OCI-LY7 (cell line): ENCODE data around the gene SH2D3A. TPM values are rescaled to one million over a fixed set of nuclear protein-coding genes. Genes with fewer than 3 reads are reported as not detected.

ENCODE experiments used
- BruUV-seq: library from RNA; stranded (reverse); fragments of 400-500 nt; replicated peaks from 2 replicates; lab custom pipeline; 2021; lab: Mats Ljungman, UMichigan
- CTCF ChIA-PET: fragments of 300-600 bp; sonication (Branson Sonifier 250); formaldehyde crosslinking; loops from one replicate; lab custom pipeline; 2022; ENCODE audit warnings: antibody characterized with exemption; ENCODE audit not compliant: unreplicated experiment; lab: Charles Lee
- POLR2A ChIA-PET: fragments of 300-600 bp; sonication (Branson Sonifier 250); formaldehyde crosslinking; loops from one replicate; lab custom pipeline; 2022; ENCODE audit warnings: antibody characterized with exemption; lab: Charles Lee
- DNase-seq: peaks from one replicate; pipeline ENCODE4 v3.0.0-alpha.2; 2015; ENCODE audit warnings: low spot score
- H2AFZ ChIP-seq: fragments of 200-600 bp; sonication (generic), shearing (Covaris generic); 2 replicates; pipeline ENCODE4 v1.6.1; 2014; ENCODE audit warnings: mild to moderate bottlenecking, antibody characterized with exemption, low read length, moderate library complexity
- H3K27ac ChIP-seq: fragments of 200-600 bp; sonication (generic); 2 replicates; pipeline ENCODE4 v1.5.1; 2014; ENCODE audit warnings: mixed run types, low read depth, mild to moderate bottlenecking, moderate library complexity, low read length, inconsistent platforms; ENCODE audit not compliant: poor library complexity, severe bottlenecking
- H3K36me3 ChIP-seq: fragments of 200-600 bp; sonication (generic); 2 replicates; pipeline ENCODE4 v1.6.1; 2014; ENCODE audit warnings: mild to moderate bottlenecking, antibody characterized with exemption, low read length, moderate library complexity, mixed read lengths; ENCODE audit not compliant: insufficient read depth
- H3K4me1 ChIP-seq: fragments of 200-600 bp; sonication (generic); 2 replicates; pipeline ENCODE4 v1.5.1; 2014; ENCODE audit warnings: mild to moderate bottlenecking, low read length; ENCODE audit not compliant: insufficient read depth, poor library complexity, severe bottlenecking
- H3K4me2 ChIP-seq: fragments of 200-600 bp; sonication (generic); 2 replicates; pipeline ENCODE4 v1.6.1; 2014; ENCODE audit warnings: mild to moderate bottlenecking, low read length
- H3K4me3 ChIP-seq: fragments of 200-600 bp; sonication (generic); 2 replicates; pipeline ENCODE4 v1.5.1; 2014; ENCODE audit warnings: mild to moderate bottlenecking, low read depth, low read length; ENCODE audit not compliant: poor library complexity, severe bottlenecking
- H3K79me2 ChIP-seq: fragments of 200-600 bp; sonication (generic); 2 replicates; pipeline ENCODE4 v1.6.1; 2016; ENCODE audit warnings: low read depth, mild to moderate bottlenecking, low read length, moderate library complexity, mixed read lengths; ENCODE audit not compliant: insufficient read depth
- H3K9me2 ChIP-seq: fragments of 200-600 bp; sonication (generic); 2 replicates; pipeline ENCODE4 v1.6.1; 2016; ENCODE audit warnings: mild to moderate bottlenecking, low read length, mixed read lengths; ENCODE audit not compliant: insufficient read depth
- H3K9me3 ChIP-seq: fragments of 200-600 bp; sonication (generic); 2 replicates; pipeline ENCODE4 v1.6.1; 2014; ENCODE audit warnings: mild to moderate bottlenecking, mixed run types, low read length, mixed read lengths
- H4K20me1 ChIP-seq: fragments of 200-600 bp; sonication (generic); 2 replicates; pipeline ENCODE4 v1.6.1; 2014; ENCODE audit warnings: mild to moderate bottlenecking, antibody characterized with exemption, low read length, moderate library complexity, mixed read lengths; ENCODE audit not compliant: insufficient read depth
- EZH2phosphoT487 ChIP-seq: fragments of 200-600 bp; sonication (generic); IDR thresholded peaks from 2 replicates; pipeline ENCODE4 v1.6.1; 2018; ENCODE audit warnings: low read depth, borderline replicate concordance, mild to moderate bottlenecking, mixed run types, antibody characterized with exemption, low read length, moderate library complexity, mixed read lengths
- intact Hi-C: fragments of 100-400 bp; cut with micrococcal nuclease; formaldehyde crosslinking; loops from one replicate; pipeline ENCODE4 v1.10.0; 2022; ENCODE audit not compliant: unreplicated experiment
- total RNA-seq, 2 experiments: library from RNA; depleted of rRNA in 1 of 2; stranded (reverse); fragments of >200 nt in 1 of 2; shearing (Covaris generic) in 1 of 2; gene quantifications; 2 replicates each; pipeline ENCODE4 v1.2.3, GENCODE V29; 2014 to 2022
- TF ChIP-seq, protein P1 (sequence below): fragments of 200-600 bp; sonication (generic); conservative IDR thresholded peaks from 2 replicates; pipeline ENCODE4 v1.5.1; 2014; ENCODE audit warnings: mild to moderate bottlenecking, antibody characterized with exemption, low read length, moderate library complexity, mixed read lengths

SH2D3A gene
- total RNA-seq, 2 experiments from 2014 or later: 7.8 to 13.3 TPM

DNA sequence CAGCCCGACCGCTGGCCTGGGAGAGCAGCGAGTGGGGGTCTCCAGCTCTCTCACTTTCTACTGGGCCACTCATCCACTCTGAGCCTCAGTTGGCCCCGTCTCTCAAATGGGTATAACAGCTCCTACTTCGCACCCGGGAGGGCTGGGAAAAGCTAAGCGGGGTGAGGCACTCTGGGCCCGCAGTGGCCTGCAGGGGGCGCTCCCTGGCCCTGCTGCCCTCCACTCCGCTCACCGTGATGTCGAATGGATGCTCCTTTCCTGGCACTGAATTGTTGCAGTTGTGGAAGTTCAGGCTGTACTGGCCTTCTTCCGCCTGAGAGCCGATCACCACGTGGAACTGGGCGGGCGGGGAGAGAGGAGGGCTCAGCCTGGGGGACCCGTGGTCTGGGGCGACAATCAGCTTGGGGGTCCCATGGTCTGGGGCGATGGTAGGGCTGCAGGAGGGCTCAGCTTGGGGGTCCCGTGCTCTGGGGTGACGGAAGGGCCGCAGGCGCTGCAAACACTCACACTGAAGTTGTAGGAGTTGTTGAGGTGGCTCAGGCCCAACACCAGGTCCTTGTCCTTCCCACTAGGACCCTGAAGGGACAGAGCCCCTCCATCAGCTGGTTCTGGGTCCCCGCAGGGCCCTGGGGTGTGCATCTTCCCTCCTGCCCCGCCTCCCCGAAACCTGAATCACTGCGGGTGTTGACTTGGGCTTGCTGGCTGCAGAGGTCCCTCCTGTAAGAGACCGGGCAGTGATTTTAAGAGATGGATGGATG is 33.7 kb downstream of the SH2D3A start:
- BruUV-seq: no TSS peak
- ChIA-PET POLR2A (no interaction called here), CTCF (no interaction called here)
- H3K27ac ChIP-seq: no peak overlapping the region
- DNase-seq: peak; percentile 45
- H2AFZ ChIP-seq: no peak overlapping the region
- no peak for TF ChIP-seq EZH2phosphoT487
- TF ChIP-seq, protein P1, sequence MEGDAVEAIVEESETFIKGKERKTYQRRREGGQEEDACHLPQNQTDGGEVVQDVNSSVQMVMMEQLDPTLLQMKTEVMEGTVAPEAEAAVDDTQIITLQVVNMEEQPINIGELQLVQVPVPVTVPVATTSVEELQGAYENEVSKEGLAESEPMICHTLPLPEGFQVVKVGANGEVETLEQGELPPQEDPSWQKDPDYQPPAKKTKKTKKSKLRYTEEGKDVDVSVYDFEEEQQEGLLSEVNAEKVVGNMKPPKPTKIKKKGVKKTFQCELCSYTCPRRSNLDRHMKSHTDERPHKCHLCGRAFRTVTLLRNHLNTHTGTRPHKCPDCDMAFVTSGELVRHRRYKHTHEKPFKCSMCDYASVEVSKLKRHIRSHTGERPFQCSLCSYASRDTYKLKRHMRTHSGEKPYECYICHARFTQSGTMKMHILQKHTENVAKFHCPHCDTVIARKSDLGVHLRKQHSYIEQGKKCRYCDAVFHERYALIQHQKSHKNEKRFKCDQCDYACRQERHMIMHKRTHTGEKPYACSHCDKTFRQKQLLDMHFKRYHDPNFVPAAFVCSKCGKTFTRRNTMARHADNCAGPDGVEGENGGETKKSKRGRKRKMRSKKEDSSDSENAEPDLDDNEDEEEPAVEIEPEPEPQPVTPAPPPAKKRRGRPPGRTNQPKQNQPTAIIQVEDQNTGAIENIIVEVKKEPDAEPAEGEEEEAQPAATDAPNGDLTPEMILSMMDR: peak; percentile 86
- peaks cover 24% of the 10 kb centered on the region for H3K4me1 ChIP-seq
- intact Hi-C loops: no loop called here
- H4K20me1 ChIP-seq: no peaks in the 10 kb centered on the region
- peaks cover 13% of the 10 kb centered on the region; the same call in 1 of the 2 replicates for H3K79me2 ChIP-seq
- H3K4me3 ChIP-seq: no peak overlapping the region
- H3K9me3 ChIP-seq: no peaks in the 10 kb centered on the region
- H3K9me2 ChIP-seq: no peaks in the 10 kb centered on the region
- no peak overlapping the region for H3K4me2 ChIP-seq
- no peaks in the 10 kb centered on the region; the same call in 1 of the 2 replicates for H3K36me3 ChIP-seq

DNA sequence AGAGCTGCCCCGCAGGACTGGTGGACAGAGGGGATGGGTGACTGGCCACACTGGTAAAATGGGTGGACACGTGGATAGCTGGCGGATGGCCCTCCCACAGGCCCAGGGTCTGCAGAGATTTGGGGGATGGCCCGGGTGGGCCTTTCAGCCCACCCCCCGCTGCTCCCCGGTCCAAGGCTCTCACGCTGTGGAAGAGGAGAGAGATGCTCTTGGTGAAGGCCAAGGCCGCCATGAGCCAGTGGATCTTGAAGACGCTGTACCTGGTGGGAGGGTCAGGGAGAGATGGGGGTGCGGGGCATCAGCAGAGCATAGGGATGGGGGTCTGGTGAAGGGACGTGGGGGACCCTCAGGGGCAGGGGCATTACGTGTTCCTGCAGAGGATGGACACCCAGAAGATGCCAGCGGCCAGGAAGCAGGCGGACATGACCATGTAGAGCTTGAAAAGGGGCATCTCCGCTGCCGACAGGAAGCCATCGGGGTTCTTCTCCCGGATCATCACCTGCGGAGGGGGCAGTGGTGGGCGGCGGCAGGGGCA is 34.4 kb downstream of the SH2D3A start:
- Histone ChIP-seq H3K4me2 (no peak overlapping the region), H3K9me3 (no peaks in the 10 kb centered on the region), H3K9me2 (no peaks in the 10 kb centered on the region), H4K20me1 (no peaks in the 10 kb centered on the region), H3K79me2 (peaks cover 13% of the 10 kb centered on the region; the same call in 1 of the 2 replicates), H3K36me3 (no peaks in the 10 kb centered on the region; the same call in 1 of the 2 replicates), H2AFZ (no peak overlapping the region), H3K4me3 (no peak overlapping the region), H3K4me1 (peaks cover 24% of the 10 kb centered on the region), H3K27ac (no peak overlapping the region)
- no peak for TF ChIP-seq EZH2phosphoT487
- TF ChIP-seq, protein P1: no peak
- no TSS peak for BruUV-seq
- no peak for DNase-seq
- CTCF ChIA-PET: no interaction called here
- POLR2A ChIA-PET: no interaction called here
- intact Hi-C loops: no loop called here

DNA sequence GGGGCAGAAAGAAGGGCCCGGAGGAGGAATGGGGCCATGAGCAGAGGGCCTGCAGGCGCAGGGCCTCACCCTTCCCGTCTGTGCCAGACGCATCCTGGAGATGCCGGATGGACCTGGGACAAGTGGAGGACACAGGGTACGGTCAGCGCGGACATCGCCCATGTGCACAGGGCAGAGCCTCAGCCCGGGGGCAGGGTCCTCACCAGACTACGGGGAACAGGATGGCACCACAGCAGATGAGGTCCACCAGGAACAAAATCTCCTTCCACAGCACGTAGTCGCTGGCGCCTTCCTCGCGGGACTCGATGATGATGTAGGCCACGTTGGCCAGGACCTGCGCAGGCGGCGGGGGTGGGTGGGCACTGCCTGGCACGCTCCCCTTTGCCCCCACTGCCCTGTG is 35.4 kb downstream of the SH2D3A start:
- CTCF ChIA-PET: no interaction called here
- Histone ChIP-seq H3K9me3 (no peaks in the 10 kb centered on the region), H3K27ac (no peak overlapping the region), H3K79me2 (peaks cover 13% of the 10 kb centered on the region; the same call in 1 of the 2 replicates), H2AFZ (no peak overlapping the region), H3K4me1 (peaks cover 26% of the 10 kb centered on the region), H3K4me2 (no peak overlapping the region), H4K20me1 (no peaks in the 10 kb centered on the region), H3K4me3 (no peak overlapping the region), H3K36me3 (no peaks in the 10 kb centered on the region; the same call in 1 of the 2 replicates), H3K9me2 (no peaks in the 10 kb centered on the region)
- no TSS peak for BruUV-seq
- POLR2A ChIA-PET: no interaction called here
- intact Hi-C loops: no loop called here
- no peak for TF ChIP-seq EZH2phosphoT487
- TF ChIP-seq, protein P1: no peak
- DNase-seq: no peak
